Activated CD4-positive, alpha-beta T cell treated with anti-CD3 and anti-CD28 coated beads, Interleukin-2, amount 50 U/mL, for 16 hours (primary cell): ENCODE data around the gene TMEM238.
"Not testable (repeated sequence)": the region's sequence is repeated elsewhere in the genome, so short reads cannot be mapped to it uniquely, and the experiment has no call there.

ENCODE experiments used
- DNase-seq: peaks from one replicate; pipeline ENCODE4 v3.0.0-alpha.2; 2020

TMEM238 gene

GRCh38 chr19:55336101-55336500 is 48.0 kb downstream of the TMEM238 start:
- no peak for DNase-seq

GRCh38 chr19:55333870-55334269 is 50.2 kb downstream of the TMEM238 start:
- no peak for DNase-seq

DNA sequence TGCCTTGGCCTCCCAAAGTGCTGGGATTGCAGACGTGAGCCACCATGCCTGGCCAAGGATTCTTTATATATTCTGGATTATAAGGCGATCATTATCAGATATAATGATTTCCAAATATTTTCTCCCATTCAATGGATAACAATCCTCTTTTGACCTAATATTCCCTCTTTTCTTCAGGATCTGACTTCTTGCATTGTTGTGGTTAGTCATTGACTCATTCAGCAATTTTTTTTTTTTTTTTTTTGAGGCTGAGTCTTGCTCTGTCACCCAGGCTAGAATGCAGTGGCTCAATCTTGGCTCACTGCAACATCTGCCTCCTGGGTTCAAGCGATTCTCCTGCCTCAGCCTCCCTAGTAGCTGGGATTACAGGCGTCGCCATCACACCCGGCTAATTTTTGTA is 54.3 kb downstream of the TMEM238 start:
- DNase-seq = not testable (repeated sequence)
